Effector CD4-positive, alpha-beta T cell (primary cell): ENCODE data around the gene PCGF2.

Experiments used
- DNase-seq: peaks from one replicate; pipeline ENCODE4 v3.0.0-alpha.2; 2020

PCGF2 gene

GRCh38 chr17:38716368-38717005, 31.6 kb downstream of the PCGF2 start:
- DNase-seq = no peak

DNA sequence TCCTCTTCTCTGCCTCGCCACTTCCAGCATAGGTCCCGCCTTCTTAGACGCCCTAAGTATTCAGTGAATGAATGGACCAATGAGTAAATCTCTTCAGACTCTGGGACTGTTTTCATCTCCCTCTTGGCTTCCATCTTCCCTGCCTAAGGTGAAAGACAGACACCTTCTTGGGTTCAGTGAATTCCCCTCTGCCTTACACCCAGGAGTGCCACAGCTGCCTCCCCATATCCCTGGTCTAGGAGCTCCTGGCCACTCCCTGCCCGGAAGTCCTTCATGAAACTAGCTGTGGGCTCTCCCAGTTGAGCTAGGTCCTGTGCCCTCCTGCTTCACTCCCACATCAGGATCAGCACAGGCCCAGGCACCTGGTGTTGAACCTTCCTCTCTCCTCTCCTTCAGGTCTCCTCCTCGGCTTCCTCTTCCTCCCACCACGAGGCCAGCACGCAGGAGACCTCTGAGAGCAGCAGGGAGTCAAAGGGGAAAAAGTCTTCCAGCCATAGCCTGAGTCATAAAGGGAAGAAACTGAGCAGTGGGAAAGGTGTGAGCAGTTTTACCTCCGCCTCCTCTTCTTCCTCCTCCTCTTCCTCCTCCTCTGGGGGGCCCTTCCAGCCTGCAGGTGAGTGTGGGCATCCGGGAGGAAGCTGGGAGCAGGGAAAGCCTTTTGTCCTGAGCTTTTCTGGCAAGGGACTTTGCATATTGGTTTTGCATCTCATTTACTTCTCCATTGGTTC, 32.8 kb downstream of the PCGF2 start:
- DNase-seq = no peak

DNA sequence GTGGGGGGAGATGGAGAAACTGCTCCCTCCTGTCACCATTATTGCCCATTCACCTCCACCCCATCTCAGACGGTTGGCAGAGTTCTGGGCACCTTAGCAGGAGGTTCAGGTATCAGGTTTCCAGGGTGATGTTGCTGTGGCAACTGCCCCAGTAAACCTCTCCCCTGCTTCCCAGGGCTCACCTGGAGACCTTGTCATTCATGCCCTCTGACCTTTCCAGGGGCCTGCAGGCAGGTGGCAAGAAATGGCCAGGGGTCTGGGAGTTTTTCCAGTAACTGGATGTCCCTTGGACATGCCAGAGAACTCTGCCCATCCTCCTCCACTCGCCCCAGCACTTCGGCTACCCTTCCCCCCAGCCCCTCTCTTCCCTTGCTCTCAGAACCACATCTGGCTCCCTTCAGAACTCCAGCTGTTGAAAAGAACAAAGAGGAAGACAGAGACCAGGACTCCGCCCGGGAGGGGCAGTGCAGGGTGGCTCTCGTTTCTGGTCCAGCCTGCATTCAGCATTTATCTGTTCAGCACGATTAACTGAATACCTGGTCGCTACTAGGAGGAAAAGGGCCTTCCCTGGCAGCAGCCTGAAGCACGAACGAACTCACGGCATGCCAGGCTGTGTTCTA, 34.6 kb downstream of the PCGF2 start:
- no peak for DNase-seq

GRCh38 chr17:38712593-38712992, 35.5 kb downstream of the PCGF2 start:
- DNase-seq = no peak

DNA sequence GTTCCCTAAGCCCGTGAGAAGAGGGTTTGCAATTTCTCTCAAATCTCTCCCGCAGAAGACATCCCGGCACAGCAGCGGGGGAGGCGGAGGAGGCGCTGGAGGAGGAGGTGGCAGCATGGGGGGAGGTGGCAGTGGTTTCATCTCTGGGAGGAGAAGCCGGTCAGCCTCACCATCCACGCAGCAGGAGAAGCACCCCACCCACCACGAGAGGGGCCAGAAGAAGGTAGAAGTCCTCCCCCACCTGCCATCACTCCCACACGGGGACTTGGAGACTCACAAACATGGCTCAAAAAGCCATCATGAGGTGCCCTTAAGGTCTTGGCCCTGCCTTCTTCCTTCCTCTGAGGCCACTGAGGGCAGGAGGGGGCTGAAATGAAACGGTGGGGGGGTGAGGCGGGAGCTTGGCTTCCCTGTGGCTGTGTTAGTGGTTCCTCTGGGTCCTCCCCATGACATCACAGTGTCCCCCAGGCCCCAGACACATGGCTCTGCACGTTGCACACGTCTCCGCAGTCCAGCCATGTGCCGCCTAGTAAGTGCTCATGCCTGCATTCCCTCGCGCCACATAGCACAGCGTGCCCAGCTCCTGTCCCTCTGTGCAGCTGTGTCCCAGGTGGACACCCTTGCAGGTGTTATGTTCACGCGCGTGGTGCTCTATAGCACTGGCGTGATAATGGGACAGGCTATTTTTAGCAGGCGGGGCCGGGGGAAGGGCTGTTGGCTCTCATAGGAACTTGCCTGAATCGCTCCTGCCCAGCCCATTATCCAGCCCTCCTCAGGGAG, 36.2 kb downstream of the PCGF2 start:
- no peak for DNase-seq

GRCh38 chr17:38710985-38711384, 37.2 kb downstream of the PCGF2 start:
- DNase-seq = no peak

- no peak for DNase-seq
These were observed 37.6 kb downstream of the PCGF2 start for GRCh38 chr17:38710604-38710962.

DNA sequence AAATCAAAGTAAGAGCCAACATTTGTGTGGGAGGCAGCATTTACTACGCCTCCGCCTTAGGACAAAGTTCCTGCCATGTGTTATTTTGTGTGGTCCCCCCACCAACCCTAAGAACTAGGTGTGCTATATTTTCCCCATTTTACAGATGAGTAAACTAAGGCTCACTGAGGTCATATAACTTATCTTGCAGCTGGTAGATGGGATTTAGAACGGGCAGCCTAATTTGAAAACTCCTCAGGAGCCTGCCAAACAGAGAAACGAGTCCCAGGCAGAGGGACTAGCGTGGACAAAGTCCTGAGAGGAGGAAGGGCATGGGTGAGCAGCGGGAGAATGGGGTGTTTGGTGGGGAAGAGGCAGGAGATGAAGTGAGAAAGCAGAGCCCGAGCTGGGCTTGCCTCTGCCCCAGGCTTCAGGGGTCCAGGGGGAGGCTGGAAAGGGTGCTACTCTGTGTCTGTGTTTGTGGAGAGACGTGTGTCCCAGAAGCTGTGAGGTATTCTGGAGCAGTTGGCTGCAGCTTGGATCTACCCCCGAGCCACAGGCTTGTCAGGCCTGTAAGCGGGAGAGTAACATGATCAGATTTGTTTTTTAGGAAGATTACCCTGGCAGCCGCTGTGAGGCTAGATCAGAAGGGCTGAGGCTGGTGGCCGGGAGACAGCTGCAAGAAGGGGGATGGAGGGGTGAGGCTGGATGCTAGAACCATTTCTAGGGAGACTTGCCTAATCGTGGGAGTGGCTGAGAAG, 38.1 kb downstream of the PCGF2 start:
- no peak for DNase-seq

DNA sequence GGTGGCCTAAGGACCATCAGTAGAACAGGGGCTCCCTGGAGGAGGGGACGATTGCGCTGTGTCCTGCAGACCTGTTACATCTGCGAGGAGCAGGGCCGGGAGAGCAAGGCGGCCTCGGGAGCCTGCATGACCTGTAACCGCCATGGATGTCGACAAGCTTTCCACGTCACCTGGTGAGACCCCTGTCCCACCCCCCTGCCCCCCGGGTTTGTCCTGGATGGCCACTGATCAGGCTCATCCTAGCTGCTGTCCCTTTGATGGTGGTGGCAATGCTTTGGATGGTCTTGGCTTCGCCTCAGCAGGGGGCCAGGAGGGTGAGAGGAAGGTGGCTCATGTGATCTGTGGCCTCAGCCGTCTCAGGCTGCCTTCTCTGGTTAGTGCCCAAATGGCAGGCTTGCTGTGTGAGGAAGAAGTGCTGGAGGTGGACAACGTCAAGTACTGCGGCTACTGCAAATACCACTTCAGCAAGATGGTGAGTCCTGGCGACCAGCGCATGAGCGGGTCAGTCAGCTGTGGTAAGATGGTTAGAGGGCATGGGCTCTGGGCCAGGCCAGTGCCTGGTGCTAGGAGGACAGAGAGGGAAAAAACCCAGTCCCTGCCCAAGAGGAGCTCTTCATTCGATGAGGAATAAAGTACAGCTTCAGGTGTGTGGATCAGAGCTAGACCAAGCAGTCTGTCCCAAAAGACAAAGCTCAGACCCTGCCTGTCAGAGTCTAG, 38.9 kb downstream of the PCGF2 start:
- DNase-seq = no peak

GRCh38 chr17:38707678-38708351, 40.3 kb downstream of the PCGF2 start:
- no peak for DNase-seq

DNA sequence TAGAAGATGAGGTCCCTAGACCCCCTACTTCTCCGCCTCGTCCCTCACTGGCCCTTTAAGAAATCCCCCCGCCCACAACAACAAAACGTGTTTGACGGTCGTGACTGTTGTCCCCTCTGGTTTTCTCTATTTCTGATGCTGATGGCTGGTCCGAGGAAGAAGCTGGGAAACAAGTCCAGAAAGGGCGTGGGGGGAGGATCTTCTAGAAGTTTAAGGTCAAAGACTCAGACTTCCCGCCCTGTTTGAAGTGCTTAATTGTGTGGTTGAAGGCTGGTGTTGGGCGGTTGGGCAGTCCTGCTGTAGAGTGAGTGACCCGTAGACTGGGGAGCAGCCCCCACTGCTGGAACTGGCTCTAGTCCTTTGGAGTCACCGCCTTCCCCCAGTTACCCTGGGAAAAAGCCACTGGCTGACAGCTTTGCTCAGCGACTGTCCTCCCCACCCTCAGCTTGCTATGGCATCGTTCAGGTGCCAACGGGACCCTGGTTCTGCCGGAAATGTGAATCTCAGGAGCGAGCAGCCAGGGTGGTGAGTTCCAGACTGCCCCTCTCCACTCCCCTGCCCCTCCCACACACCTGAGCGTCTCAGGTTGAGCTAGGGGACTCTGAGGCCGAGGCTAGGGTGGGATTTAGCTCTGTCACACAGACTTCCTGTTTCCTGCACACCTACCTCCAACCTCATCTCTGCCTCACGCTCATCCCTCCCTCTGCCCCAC, 41.5 kb downstream of the PCGF2 start:
- DNase-seq = peak; percentile 24

DNA sequence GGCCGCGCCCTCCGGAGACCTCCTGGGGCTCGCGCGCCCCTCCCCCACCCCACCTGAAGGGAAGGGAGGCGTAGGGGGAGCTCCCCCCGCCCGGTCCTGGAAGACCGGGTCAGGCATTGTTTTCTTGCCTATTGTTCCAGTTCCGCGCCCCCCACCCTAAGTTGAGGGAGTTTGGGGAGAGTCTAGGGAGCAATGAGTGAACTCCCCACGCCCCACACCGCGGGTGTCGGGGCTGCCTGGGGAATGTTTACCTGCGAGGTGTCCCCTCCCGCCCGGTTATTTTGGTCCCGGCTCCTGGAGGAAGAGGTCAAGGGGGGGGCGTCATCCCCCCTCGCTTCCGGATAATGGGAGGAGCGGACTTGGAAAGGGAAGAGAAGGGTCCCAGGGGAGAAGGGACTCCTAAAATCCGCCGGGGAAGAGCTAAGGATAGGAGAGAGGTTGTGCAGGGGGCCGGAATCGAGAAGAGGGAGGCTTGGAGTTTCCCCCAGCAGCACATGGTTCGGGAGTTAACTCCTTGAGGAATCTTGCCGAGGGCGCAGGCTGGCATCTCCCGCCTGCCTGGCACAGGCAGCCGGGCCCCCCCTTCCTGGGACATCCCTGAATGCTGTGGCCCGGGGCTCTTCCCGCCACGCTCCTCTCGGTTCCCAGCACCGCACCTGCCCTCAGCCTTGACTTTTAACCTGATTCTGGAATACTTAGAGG, 42.2 kb downstream of the PCGF2 start:
- DNase-seq = no peak

GRCh38 chr17:38705523-38705802, 42.7 kb downstream of the PCGF2 start:
- DNase-seq = no peak

DNA sequence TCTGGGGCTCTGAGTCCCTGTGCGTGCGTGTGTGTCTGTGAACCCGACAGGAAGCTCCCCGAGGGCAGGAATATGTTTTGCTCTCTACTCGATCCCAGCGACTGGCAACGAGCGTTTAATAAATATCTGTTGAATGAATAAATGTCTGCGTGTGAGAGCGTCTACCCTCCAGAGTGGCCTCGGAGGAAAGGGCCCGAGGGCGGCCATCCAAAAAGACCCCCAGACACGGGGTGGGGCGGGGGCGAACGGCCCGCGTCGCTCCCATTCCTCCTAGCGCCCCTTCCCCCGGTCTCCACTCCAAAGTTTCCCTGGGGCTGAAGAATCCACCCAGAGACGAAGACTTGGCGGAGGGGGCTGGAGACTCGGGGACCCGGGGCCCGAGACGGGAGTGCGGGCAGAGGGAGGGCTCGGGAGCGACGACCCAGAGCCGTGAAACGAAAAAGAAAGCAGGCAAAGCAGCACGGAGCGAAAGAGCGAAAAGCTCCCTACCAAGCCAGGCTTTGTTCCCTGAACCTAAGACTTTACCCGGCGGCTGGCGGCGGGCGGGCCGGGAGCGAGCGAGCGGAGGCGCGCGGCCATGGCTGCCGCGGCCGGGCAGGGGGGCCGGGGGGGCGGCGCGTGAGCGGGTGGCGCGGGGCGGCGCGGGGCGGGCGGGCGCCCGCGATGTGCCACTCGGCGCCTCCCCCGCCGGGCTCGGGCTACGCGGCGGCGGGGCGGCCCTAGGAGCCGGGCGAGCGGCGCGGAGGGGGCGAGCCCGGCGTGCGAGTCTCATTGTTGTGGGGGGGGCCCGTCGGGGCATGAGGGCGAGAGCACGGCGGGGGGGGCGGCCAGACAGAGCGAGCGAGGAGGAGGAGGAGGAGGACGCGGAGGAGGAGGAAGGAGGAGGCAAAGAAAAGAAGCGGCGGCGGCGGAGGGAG, 43.3 kb downstream of the PCGF2 start, which contains the start of gene MLLT6:
Gene MLLT6, plus strand, starts transcription at position 668 of the 917 bp plus-strand sequence. CDS start 360 bp downstream, outside the sequence.
- peak; percentile 79 for DNase-seq

DNA sequence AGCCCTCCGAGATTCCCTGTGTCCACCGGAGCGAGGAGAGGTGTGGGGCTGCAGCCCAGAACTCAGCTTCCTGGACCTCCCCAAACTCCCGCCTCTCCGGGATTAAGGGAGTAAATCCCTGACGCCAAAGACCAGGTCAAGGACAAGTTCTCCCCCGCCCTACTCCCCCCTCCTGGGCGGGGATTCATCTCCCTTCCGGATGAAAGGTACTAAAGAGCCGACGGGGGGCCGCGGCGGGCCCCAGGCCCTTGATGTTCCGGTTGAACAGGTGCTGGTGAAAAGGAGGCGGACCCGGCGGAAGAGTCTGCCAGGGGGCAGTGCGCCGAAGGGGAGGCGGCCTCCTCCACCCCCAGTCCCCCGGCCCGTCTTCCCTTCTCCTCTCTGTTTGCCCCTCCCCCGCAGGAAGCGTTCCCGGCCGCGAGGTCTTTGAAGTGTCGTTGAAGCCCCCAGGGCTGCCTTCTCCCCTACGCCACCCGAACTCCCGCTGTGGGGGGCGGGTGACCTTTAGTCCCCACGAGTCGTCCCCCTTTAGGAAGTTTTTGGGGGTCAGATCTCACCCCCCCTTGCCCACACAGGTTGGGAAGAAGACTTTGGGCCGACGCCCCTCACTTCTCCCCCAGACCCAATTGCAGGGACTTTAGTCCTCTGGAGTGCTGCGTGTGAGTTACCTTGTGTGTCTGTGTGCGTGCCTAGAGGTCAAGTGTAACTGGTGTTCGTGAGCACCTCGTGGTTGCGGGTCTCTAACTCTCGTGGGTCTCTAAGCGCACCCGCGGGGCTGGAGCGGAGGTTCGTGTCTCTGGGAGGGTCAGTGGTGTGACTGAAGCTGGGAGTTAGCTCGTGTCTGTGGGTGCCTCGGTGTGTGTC, 44.2 kb downstream of the PCGF2 start:
- DNase-seq = peak; percentile 62

DNA sequence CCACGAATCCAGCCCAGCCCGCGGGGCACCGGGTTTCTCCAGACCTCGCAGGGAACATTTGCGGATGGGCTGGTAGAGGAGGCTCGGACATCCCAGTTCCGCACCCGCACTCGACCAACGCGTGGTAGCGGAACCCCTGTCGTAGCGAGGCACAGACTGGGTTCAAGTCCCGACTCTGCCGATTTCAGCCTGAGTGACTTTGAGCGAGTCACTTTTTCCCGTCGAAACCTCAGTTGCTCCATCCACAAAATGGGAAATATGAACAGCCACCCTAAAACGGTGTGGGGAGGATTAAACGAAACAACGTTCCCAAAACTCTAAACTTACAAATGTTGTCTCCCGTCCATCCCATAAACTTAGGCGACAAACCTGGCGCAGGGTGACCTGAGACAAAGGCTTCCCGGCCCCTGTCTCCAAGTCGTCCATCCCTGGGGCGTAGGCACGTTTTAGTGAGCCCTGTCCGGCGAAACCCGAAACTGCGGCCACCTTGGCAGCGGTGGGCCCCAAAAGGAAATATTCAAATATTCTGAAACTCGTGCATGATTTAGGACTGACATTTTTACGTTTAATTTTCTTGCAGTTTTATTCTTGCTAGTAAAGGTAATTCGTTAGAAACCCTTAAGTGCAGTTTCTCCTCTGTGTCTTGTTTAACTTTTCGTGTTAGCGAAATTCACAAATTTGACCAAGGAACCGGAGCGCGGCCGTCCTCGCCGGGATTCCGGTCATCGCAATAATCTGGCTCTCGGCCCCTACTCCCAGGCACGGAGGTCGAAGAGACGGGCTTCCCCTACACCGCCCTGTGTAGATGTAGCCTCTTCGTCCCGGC, 45.0 kb downstream of the PCGF2 start:
- DNase-seq = no peak
